Measurements from ENCODE around the gene LEKR1.

DNA sequence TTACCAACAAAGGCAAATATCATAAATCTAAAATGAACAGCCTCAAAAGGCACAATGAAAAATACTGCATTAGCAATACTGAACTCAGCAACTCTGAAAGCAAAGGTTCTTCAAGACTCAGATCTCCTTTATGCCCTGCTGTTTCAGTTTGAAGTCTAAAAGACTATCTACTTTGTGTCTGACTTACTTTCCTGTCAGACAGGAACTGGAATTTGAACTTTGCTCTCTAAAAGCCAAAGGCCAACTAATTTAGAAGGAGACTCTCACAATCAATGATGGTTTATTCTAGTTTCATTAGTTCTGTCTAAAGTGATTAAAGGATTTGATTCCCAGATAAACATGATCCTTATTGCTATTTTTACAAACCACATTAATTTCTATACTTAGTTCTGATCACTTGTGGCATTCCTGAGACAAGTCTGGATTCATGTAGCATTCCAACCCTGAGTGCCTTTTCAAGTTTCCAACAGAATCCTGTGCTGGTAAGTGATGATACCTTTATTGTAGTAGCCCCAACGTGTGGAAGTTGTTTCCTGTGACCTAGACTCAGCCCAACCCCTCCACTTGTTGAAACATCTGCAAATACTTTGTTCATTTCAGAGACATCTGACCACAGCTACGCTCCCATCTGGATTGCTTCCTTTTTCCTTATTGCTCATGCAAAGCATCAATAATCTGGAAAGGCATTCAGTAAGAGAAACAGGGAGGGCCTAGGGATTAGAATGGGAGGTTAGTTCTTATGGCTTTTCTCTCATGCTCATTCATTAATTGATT is 14.9 kb upstream of the LEKR1 start:
- TF ChIP-seq, protein P1, sequence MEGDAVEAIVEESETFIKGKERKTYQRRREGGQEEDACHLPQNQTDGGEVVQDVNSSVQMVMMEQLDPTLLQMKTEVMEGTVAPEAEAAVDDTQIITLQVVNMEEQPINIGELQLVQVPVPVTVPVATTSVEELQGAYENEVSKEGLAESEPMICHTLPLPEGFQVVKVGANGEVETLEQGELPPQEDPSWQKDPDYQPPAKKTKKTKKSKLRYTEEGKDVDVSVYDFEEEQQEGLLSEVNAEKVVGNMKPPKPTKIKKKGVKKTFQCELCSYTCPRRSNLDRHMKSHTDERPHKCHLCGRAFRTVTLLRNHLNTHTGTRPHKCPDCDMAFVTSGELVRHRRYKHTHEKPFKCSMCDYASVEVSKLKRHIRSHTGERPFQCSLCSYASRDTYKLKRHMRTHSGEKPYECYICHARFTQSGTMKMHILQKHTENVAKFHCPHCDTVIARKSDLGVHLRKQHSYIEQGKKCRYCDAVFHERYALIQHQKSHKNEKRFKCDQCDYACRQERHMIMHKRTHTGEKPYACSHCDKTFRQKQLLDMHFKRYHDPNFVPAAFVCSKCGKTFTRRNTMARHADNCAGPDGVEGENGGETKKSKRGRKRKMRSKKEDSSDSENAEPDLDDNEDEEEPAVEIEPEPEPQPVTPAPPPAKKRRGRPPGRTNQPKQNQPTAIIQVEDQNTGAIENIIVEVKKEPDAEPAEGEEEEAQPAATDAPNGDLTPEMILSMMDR (IDR thresholded peaks at IDR 0.05), result no peak
- no peak for TF ChIP-seq POLR2A (IDR thresholded peaks at IDR 0.05)
